Tibial nerve (tissue), 4 donors: ENCODE measurements around the gene ORMDL3. TPM values are rescaled to one million over a fixed set of nuclear protein-coding genes. Genes with fewer than 3 reads are reported as not detected.

Experiments
- DNase-seq, 2 donors: peaks; one replicate each; pipeline ENCODE4 v3.0.0-alpha.2; 2019; ENCODE audit warnings: low spot score in 2 of 2
- H3K27ac ChIP-seq, 4 donors: fragments of 200-600 bp; sonication (generic) in 3 of 4; one replicate each; pipeline ENCODE4 v1.5.1; 2017 to 2019; ENCODE audit warnings: mild to moderate bottlenecking in 1 of 4
- H3K27me3 ChIP-seq, 2 donors: fragments of 200-600 bp; sonication (generic) in 1 of 2; one replicate each; pipeline versions ENCODE4 v1.5.1 to v1.6.0; 2017 to 2019
- H3K36me3 ChIP-seq, 3 donors: fragments of 200-600 bp; sonication (generic); one replicate each; pipeline ENCODE4 v1.5.1; 2018 to 2019
- H3K4me1 ChIP-seq, 4 donors: fragments of 200-600 bp; sonication (generic) in 3 of 4; one replicate each; pipeline ENCODE4 v1.5.1; 2017 to 2019
- H3K4me3 ChIP-seq, 4 donors: fragments of 200-600 bp; sonication (generic) in 3 of 4; one replicate each; pipeline ENCODE4 v1.5.1; 2017 to 2019; ENCODE audit warnings: mild to moderate bottlenecking in 1 of 4, moderate library complexity in 1 of 4
- H3K9me3 ChIP-seq, 4 donors: fragments of 200-600 bp; sonication (generic) in 3 of 4; one replicate each; pipeline ENCODE4 v1.5.1; 2017 to 2019
- EP300 ChIP-seq, 2 donors: sonication (generic); formaldehyde crosslinking; IDR thresholded peaks; one replicate each; pipeline ENCODE4 v1.6.1; 2017; ENCODE audit warnings: antibody characterized with exemption in 2 of 2, mild to moderate bottlenecking in 1 of 2
- POLR2A ChIP-seq, 2 donors: fragments of 450-650 bp; IDR thresholded peaks; one replicate each; pipeline ENCODE4 v1.6.1; 2017; ENCODE audit warnings: antibody characterized with exemption in 2 of 2, mild to moderate bottlenecking in 2 of 2, moderate library complexity in 2 of 2
- WGBS, 2 donors: methylation state at CpG; one replicate each; pipeline ENCODE4 v1.1.5; 2018; 5-methylcytosine and 5-hydroxymethylcytosine counted together
- total RNA-seq, 4 donors: library from RNA; depleted of rRNA; stranded (reverse); fragments of >200 nt; gene quantifications; one replicate each; pipeline ENCODE4 v1.1.0, GENCODE V29; 2016
- TF ChIP-seq, protein P1 (sequence below), 5 experiments: fragments of 200-600 bp in 3 of 5; fragments of 450-650 bp in 2 of 5; sonication (generic) in 3 of 5; IDR thresholded peaks; one replicate each; pipeline ENCODE4 v1.5.1; 2016 to 2019; ENCODE audit warnings: antibody characterized with exemption in 5 of 5, mild to moderate bottlenecking in 3 of 5, moderate library complexity in 2 of 5

ORMDL3 gene
- total RNA-seq, 4 donors from 2014 or later = 45.7 to 88.2 (median 72.3) TPM

DNA sequence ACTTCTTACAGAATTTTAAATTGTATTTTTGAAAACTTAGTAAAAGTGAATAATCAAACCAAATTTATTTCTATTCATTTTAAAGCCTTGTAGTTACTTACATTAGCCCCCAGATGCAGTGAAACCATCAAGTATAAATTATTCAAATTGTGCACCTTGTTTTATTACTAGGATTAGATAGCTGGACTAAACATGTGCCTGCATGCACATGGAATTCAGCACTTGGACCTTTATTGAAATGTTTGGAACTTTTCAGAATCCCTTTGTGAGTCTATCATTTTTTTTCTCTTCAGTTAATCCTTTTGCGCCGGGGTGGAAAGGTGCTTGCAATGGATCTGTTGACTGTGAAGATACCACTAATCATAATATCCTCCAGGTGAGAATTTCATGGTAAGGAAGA is 54.6 kb downstream of the ORMDL3 start:
- Histone ChIP-seq H3K4me3 (no peak overlapping the region), H3K27me3 (peaks cover 0 to 60% of the 10 kb centered on the region in 2 donors), H3K4me1 (peaks cover 0 to 4% (median 0%) of the 10 kb centered on the region in 4 donors), H3K27ac (no peak overlapping the region), H3K9me3 (peaks cover 0 to 11% (median 0%) of the 10 kb centered on the region in 4 donors), H3K36me3 (no peaks in the 10 kb centered on the region)
- 78 to 93% methylated on average over 2 of the region's 2 CpGs for WGBS, 2 donors
- DNase-seq = no peak
- TF ChIP-seq, protein P1, sequence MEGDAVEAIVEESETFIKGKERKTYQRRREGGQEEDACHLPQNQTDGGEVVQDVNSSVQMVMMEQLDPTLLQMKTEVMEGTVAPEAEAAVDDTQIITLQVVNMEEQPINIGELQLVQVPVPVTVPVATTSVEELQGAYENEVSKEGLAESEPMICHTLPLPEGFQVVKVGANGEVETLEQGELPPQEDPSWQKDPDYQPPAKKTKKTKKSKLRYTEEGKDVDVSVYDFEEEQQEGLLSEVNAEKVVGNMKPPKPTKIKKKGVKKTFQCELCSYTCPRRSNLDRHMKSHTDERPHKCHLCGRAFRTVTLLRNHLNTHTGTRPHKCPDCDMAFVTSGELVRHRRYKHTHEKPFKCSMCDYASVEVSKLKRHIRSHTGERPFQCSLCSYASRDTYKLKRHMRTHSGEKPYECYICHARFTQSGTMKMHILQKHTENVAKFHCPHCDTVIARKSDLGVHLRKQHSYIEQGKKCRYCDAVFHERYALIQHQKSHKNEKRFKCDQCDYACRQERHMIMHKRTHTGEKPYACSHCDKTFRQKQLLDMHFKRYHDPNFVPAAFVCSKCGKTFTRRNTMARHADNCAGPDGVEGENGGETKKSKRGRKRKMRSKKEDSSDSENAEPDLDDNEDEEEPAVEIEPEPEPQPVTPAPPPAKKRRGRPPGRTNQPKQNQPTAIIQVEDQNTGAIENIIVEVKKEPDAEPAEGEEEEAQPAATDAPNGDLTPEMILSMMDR (IDR thresholded peaks at IDR 0.05) = peak in 1 of 5 experiments; percentile 9
- no peak for TF ChIP-seq EP300 (IDR thresholded peaks at IDR 0.05)

DNA sequence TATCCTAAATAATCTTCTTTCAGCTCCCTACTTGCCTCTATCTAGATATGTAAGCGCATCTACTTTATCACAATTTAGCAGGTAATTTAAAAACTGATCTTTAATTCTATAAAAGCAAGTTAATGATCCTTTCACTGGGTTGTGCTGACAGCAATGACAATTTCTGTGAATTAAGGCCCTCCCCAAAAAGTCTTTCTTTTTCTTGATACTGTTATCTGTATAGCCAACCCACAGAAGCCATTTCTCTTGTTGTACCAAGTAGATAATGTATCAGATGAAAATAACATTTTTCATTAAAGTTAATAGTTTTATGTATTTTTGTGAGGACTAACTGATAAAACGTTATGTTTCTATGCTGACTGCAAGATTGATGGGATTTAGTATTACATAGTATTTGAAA is 55.6 kb downstream of the ORMDL3 start:
- WGBS, 2 donors = 66 to 71% methylated on average over 2 of the region's 2 CpGs
- Histone ChIP-seq H3K36me3 (no peaks in the 10 kb centered on the region), H3K27me3 (peaks cover 0 to 60% of the 10 kb centered on the region in 2 donors)

More for the DNA sequence above, 55.6 kb downstream of the ORMDL3 start:
- H3K27ac ChIP-seq = no peak overlapping the region
- H3K9me3 ChIP-seq = peaks cover 0 to 18% (median 0%) of the 10 kb centered on the region in 4 donors
- H3K4me1 ChIP-seq = peaks cover 0 to 4% (median 0%) of the 10 kb centered on the region in 4 donors
- DNase-seq = no peak
- H3K4me3 ChIP-seq = no peak overlapping the region
- TF ChIP-seq EP300 (IDR thresholded peaks at IDR 0.05) (no peak), POLR2A (IDR thresholded peaks at IDR 0.05) (no peak)
- TF ChIP-seq, protein P1 (IDR thresholded peaks at IDR 0.05) = no peak

Other genes starting within 250 kb of the ORMDL3 start
- 10 to 100 TPM; 10.9 to 16.5 (median 15.1) TPM for gene PGAP3, start 239.5 kb downstream of the ORMDL3 start, total RNA-seq
- gene ERBB2, start 227.5 kb downstream of the ORMDL3 start, total RNA-seq = 100 to 1,000 TPM; 101 to 131 (median 114) TPM
- gene MIEN1, start 197.1 kb downstream of the ORMDL3 start, total RNA-seq = 10 to 100 TPM; 29.8 to 65.3 (median 43.5) TPM
- under 1 TPM in 3 of 4 donors, not detected in 1; 0.21 to 0.39 (median 0.30) TPM for gene GRB7, start 189.7 kb downstream of the ORMDL3 start, total RNA-seq
- 1 to 10 TPM in 2 of 4 donors, under 1 TPM in 2; 0.30 to 1.9 (median 1.0) TPM for gene IKZF3, start 63.3 kb downstream of the ORMDL3 start, total RNA-seq
- not detected for gene ZPBP2, start 59.4 kb downstream of the ORMDL3 start, total RNA-seq
- 10 to 100 TPM in 3 of 4 donors, 1 to 10 TPM in 1; 8.1 to 21.2 (median 16.8) TPM for gene GSDMB, start 9.0 kb downstream of the ORMDL3 start, total RNA-seq
- not detected for gene LRRC3C, start 131 bp upstream of the ORMDL3 start, total RNA-seq
- under 1 TPM in 1 of 4 donors, not detected in 3; 0.20 TPM for gene GSDMA, start 35.4 kb upstream of the ORMDL3 start, total RNA-seq
- gene PSMD3, start 53.2 kb upstream of the ORMDL3 start, total RNA-seq = 100 to 1,000 TPM in 1 of 4 donors, 10 to 100 TPM in 3; 64.7 to 109 (median 72.1) TPM
- gene CSF3, start 87.8 kb upstream of the ORMDL3 start, total RNA-seq = 1 to 10 TPM in 1 of 4 donors, under 1 TPM in 1, not detected in 2; 0.59 to 2.1 TPM
- 100 to 1,000 TPM in 2 of 4 donors, 10 to 100 TPM in 2; 55.1 to 146 (median 84.6) TPM for gene MED24, start 126.8 kb upstream of the ORMDL3 start, total RNA-seq
- gene THRA, start 135.4 kb upstream of the ORMDL3 start, total RNA-seq = 10 to 100 TPM; 65.4 to 86.1 (median 78.4) TPM
- 10 to 100 TPM; 16.8 to 48.2 (median 21.0) TPM for gene NR1D1, start 173.0 kb upstream of the ORMDL3 start, total RNA-seq
- 100 to 1,000 TPM in 3 of 4 donors, 10 to 100 TPM in 1; 78.0 to 113 (median 107) TPM for gene MSL1, start 194.4 kb upstream of the ORMDL3 start, total RNA-seq
- gene CASC3, start 212.9 kb upstream of the ORMDL3 start, total RNA-seq = 100 to 1,000 TPM in 1 of 4 donors, 10 to 100 TPM in 3; 85.2 to 122 (median 93.4) TPM
- 10 to 100 TPM in 1 of 4 donors, 1 to 10 TPM in 3; 4.8 to 30.0 (median 6.9) TPM for gene RAPGEFL1, start 249.9 kb upstream of the ORMDL3 start, total RNA-seq